WTC11 (cell line): ENCODE results near the gene ADD2. TPM values are rescaled to one million over a fixed set of nuclear protein-coding genes. Genes with fewer than 3 reads are reported as not detected.

Source experiments
- ATAC-seq: fragments of 200-7000 bp; cut with Tn5 transposase; 2 replicates; pipeline ENCODE4 v1.10.0; 2021; ENCODE audit warnings: mild to moderate bottlenecking, moderate library complexity
- CTCF ChIA-PET: fragments of 300-600 bp; sonication (Branson Sonifier 250); formaldehyde crosslinking; loops from one replicate; lab custom pipeline; 2021; ENCODE audit warnings: antibody characterized with exemption; lab: Charles Lee
- POLR2A ChIA-PET: fragments of 350-600 bp; sonication (Branson Sonifier 250); formaldehyde crosslinking; loops from one replicate; lab custom pipeline; 2021; ENCODE audit warnings: antibody characterized with exemption; lab: Charles Lee
- DNase-seq: peaks from one replicate; pipeline ENCODE4 v3.0.0; 2021; ENCODE audit warnings: low spot score
- H3K27ac Mint-ChIP-seq: 2 replicates; pipeline ENCODE4 v1.8.0; 2021; ENCODE audit warnings: mixed read lengths
- H3K27me3 Mint-ChIP-seq: 2 replicates; pipeline ENCODE4 v1.8.0; 2021; ENCODE audit warnings: low read depth, mild to moderate bottlenecking, moderate library complexity, mixed read lengths
- H3K36me3 Mint-ChIP-seq: 2 replicates; pipeline ENCODE4 v1.8.0; 2021; ENCODE audit warnings: mixed read lengths
- H3K4me1 Mint-ChIP-seq: 2 replicates; pipeline ENCODE4 v1.8.0; 2022; ENCODE audit warnings: mixed read lengths
- H3K4me3 Mint-ChIP-seq: 2 replicates; pipeline ENCODE4 v1.8.0; 2021; ENCODE audit warnings: mild to moderate bottlenecking, moderate library complexity, mixed read lengths
- H3K9me3 Mint-ChIP-seq: 2 replicates; pipeline ENCODE4 v1.8.0; 2021; ENCODE audit warnings: mixed read lengths
- GRHL2 ChIP-seq: fragments of 250-450 bp; sonication (Bioruptor Pico); IDR thresholded peaks from 2 replicates; pipeline ENCODE4 v1.8.0; 2022; ENCODE audit warnings: mild to moderate bottlenecking, moderate library complexity; ENCODE audit not compliant: insufficient replicate concordance, severe bottlenecking
- GTF2I ChIP-seq: fragments of 250-450 bp; sonication (Bioruptor Pico); conservative IDR thresholded peaks from 2 replicates; pipeline ENCODE4 v1.4.0; 2021; ENCODE audit warnings: mild to moderate bottlenecking
- JAZF1 ChIP-seq: fragments of 250-450 bp; sonication (Bioruptor Pico); IDR thresholded peaks from 2 replicates; pipeline ENCODE4 v1.9.0; 2021; ENCODE audit warnings: moderate library complexity, mild to moderate bottlenecking, inconsistent platforms
- OVOL2 ChIP-seq: fragments of 250-450 bp; sonication (Bioruptor Pico); IDR thresholded peaks from 2 replicates; pipeline ENCODE4 v1.9.0; 2021; ENCODE audit warnings: mild to moderate bottlenecking, borderline replicate concordance
- PRRX2 ChIP-seq: fragments of 250-450 bp; sonication (Bioruptor Pico); IDR thresholded peaks from 2 replicates; pipeline ENCODE4 v1.8.0; 2021; ENCODE audit warnings: mild to moderate bottlenecking
- SOX15 ChIP-seq: fragments of 250-450 bp; sonication (Bioruptor Pico); IDR thresholded peaks from 2 replicates; pipeline ENCODE4 v1.9.0; 2021; ENCODE audit warnings: mild to moderate bottlenecking
- TP53 ChIP-seq: sonication (generic); formaldehyde crosslinking; IDR thresholded peaks from 2 replicates; pipeline ENCODE4 v1.8.1; 2023; ENCODE audit warnings: mild to moderate bottlenecking, missing genetic modification reagents
- ZNF317 ChIP-seq: sonication (generic); formaldehyde crosslinking; IDR thresholded peaks from 2 replicates; pipeline ENCODE4 v1.8.1; 2023; ENCODE audit warnings: low read depth, mild to moderate bottlenecking, moderate library complexity, missing genetic modification reagents, borderline replicate concordance
- total RNA-seq: library from RNA; stranded (reverse); gene quantifications from 3 replicates; pipeline ENCODE4 v1.2.3, GENCODE V29; 2021
- TF ChIP-seq, protein P1 (sequence below): sonication (generic); formaldehyde crosslinking; IDR thresholded peaks from 2 replicates; pipeline ENCODE4 v1.8.1; 2022; ENCODE audit warnings: low read depth, mild to moderate bottlenecking, moderate library complexity, missing genetic modification reagents, borderline replicate concordance
- TF ChIP-seq, protein P2 (sequence below): fragments of 250-450 bp; sonication (Bioruptor Pico); IDR thresholded peaks from 2 replicates; pipeline ENCODE4 v2.1.2; 2022; ENCODE audit warnings: mild to moderate bottlenecking, moderate library complexity
- TF ChIP-seq, protein P3 (sequence below): fragments of 250-450 bp; sonication (Bioruptor Pico); IDR thresholded peaks from 2 replicates; pipeline ENCODE4 v1.9.0; 2021; ENCODE audit warnings: moderate library complexity, mild to moderate bottlenecking, inconsistent platforms, borderline replicate concordance
- TF ChIP-seq, protein P4 (sequence below): sonication (generic); formaldehyde crosslinking; conservative IDR thresholded peaks from 2 replicates; pipeline ENCODE4 v1.8.1; 2023; ENCODE audit warnings: mild to moderate bottlenecking, low read depth, missing genetic modification reagents, moderate library complexity
- TF ChIP-seq, protein P5 (sequence below): sonication (generic); formaldehyde crosslinking; IDR thresholded peaks from 2 replicates; pipeline ENCODE4 v1.8.1; 2023; ENCODE audit warnings: mild to moderate bottlenecking, missing genetic modification reagents
- TF ChIP-seq, protein P6 (sequence below): sonication (generic); formaldehyde crosslinking; IDR thresholded peaks from 2 replicates; pipeline ENCODE4 v1.8.1; 2022; ENCODE audit warnings: low read depth, missing genetic modification reagents, borderline replicate concordance
- TF ChIP-seq, protein P7 (sequence below): fragments of 200-600 bp; IDR thresholded peaks from 2 replicates; pipeline ENCODE4 v1.8.0; 2022; ENCODE audit warnings: antibody characterized with exemption
- TF ChIP-seq, protein P8 (sequence below): fragments of 250-450 bp; sonication (Bioruptor Pico); IDR thresholded peaks from 2 replicates; pipeline ENCODE4 v1.9.0; 2021; ENCODE audit warnings: mild to moderate bottlenecking, borderline replicate concordance

ADD2 gene
- total RNA-seq, 1 experiment from 2014 or later = 196 TPM

DNA sequence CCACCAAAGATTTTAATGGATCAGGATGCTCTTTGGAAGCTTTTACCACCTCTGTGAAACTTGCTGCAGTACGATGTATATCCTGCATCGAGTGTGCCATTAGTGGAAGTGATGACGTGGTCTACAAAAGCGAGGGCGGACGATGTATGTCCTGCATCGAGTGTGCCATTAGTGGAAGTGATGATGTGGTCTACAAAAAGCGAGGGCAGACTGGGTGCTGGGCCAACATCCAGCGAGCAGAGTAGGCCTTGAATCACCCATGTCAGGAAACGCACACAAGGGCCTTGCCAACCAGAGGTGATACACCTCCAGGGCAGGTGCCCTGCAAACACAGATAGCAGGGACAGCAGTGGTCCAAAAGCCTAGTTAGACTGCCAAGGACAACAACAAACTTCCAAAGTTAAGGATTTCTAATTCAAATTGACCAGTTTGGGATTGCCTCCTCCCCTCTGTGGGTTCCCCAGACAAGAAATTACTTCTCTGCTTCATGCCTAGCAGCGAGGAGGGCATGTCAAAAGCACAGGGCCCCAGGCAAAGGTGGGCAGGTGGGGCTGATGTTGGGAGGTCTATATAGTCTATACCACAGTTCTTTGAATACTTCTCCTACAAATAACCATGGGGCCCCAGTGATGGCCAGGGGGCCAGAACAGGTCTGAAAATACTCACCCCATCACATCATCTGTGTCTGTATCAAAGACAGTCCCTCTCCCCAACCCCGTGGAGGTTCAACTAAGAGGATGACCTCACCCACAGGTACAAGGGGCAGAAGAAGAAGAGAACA is 70.2 kb downstream of the ADD2 start (continued):
- TF ChIP-seq, protein P1, sequence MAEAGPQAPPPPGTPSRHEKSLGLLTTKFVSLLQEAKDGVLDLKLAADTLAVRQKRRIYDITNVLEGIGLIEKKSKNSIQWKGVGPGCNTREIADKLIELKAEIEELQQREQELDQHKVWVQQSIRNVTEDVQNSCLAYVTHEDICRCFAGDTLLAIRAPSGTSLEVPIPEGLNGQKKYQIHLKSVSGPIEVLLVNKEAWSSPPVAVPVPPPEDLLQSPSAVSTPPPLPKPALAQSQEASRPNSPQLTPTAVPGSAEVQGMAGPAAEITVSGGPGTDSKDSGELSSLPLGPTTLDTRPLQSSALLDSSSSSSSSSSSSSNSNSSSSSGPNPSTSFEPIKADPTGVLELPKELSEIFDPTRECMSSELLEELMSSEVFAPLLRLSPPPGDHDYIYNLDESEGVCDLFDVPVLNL (CRISPR knock-in tag) = no peak
- TF ChIP-seq PRRX2 = no peak

DNA sequence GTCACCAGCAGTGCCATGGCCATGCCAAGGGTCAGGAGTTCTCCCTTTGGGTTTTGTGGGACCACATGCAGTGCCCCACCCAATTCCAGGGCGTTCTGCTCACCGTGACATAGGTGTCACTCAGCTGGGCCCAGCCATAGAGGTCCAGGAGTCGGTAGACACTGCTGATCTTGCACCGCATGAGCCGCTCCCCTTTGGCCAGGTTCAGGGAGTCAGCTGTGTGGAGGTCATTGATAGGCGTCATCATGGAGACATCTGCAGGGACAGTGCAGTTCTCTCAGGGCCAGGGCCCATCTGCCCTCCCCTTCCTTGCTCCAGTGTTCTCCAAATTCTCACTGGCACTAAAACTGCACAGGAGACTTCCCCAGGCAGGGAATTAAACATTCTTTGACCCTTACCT is 71.9 kb downstream of the ADD2 start:
- Mint-ChIP-seq H3K9me3 (no peaks in the 10 kb centered on the region), H3K36me3 (peaks cover 55% of the 10 kb centered on the region), H3K27ac (no peak overlapping the region), H3K4me1 (no peaks in the 10 kb centered on the region), H3K4me3 (no peak overlapping the region), H3K27me3 (no peaks in the 10 kb centered on the region)
- TF ChIP-seq SOX15 (no peak), OVOL2 (no peak), ZNF317 (CRISPR knock-in tag) (no peak), JAZF1 (CRISPR knock-in tag) (no peak)
- TF ChIP-seq, protein P2, sequence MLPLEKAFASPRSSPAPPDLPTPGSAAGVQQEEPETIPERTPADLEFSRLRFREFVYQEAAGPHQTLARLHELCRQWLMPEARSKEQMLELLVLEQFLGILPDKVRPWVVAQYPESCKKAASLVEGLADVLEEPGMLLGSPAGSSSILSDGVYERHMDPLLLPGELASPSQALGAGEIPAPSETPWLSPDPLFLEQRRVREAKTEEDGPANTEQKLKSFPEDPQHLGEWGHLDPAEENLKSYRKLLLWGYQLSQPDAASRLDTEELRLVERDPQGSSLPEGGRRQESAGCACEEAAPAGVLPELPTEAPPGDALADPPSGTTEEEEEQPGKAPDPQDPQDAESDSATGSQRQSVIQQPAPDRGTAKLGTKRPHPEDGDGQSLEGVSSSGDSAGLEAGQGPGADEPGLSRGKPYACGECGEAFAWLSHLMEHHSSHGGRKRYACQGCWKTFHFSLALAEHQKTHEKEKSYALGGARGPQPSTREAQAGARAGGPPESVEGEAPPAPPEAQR (CRISPR knock-in tag) = no peak
- TF ChIP-seq, protein P3, sequence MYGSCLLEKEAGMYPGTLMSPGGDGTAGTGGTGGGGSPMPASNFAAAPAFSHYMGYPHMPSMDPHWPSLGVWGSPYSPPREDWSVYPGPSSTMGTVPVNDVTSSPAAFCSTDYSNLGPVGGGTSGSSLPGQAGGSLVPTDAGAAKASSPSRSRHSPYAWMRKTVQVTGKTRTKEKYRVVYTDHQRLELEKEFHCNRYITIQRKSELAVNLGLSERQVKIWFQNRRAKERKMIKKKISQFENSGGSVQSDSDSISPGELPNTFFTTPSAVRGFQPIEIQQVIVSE (CRISPR knock-in tag) = no peak
- TF ChIP-seq, protein P4, sequence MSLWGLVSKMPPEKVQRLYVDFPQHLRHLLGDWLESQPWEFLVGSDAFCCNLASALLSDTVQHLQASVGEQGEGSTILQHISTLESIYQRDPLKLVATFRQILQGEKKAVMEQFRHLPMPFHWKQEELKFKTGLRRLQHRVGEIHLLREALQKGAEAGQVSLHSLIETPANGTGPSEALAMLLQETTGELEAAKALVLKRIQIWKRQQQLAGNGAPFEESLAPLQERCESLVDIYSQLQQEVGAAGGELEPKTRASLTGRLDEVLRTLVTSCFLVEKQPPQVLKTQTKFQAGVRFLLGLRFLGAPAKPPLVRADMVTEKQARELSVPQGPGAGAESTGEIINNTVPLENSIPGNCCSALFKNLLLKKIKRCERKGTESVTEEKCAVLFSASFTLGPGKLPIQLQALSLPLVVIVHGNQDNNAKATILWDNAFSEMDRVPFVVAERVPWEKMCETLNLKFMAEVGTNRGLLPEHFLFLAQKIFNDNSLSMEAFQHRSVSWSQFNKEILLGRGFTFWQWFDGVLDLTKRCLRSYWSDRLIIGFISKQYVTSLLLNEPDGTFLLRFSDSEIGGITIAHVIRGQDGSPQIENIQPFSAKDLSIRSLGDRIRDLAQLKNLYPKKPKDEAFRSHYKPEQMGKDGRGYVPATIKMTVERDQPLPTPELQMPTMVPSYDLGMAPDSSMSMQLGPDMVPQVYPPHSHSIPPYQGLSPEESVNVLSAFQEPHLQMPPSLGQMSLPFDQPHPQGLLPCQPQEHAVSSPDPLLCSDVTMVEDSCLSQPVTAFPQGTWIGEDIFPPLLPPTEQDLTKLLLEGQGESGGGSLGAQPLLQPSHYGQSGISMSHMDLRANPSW (CRISPR knock-in tag) = no peak
- TF ChIP-seq, protein P5, sequence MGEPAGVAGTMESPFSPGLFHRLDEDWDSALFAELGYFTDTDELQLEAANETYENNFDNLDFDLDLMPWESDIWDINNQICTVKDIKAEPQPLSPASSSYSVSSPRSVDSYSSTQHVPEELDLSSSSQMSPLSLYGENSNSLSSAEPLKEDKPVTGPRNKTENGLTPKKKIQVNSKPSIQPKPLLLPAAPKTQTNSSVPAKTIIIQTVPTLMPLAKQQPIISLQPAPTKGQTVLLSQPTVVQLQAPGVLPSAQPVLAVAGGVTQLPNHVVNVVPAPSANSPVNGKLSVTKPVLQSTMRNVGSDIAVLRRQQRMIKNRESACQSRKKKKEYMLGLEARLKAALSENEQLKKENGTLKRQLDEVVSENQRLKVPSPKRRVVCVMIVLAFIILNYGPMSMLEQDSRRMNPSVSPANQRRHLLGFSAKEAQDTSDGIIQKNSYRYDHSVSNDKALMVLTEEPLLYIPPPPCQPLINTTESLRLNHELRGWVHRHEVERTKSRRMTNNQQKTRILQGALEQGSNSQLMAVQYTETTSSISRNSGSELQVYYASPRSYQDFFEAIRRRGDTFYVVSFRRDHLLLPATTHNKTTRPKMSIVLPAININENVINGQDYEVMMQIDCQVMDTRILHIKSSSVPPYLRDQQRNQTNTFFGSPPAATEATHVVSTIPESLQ = no peak
- DNase-seq (no peak), ATAC-seq (no peak)
- ChIA-PET CTCF (interaction anchor here (1.9 kb wide), 1 partner anchor 10 kb away, joined by 5 read pairs; no protein-coding TSS in a partner anchor), POLR2A (no interaction called here)

DNA sequence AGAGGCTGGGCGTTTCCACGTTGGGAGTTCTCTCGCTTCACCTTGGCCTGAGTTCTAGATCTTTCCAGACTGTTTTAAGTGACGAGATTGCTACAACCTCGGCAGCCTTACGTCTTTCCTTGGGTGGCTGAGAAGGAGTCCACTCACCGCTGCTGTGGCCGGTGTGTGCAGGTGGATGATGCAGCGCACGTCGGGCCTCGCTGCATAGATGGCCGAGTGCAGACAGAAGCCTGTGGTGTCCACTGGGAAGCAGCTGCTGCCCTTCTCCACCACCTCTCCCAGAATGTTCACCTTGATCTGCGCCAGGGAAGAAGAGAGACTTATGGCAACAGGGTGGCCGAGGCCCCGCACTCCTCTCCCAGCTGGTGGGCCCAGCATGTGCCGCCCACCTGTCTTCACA is 75.7 kb downstream of the ADD2 start:
- peaks cover 77% of the 10 kb centered on the region for H3K36me3 Mint-ChIP-seq
- POLR2A ChIA-PET = no interaction called here
- H3K27ac Mint-ChIP-seq = peak overlapping the region; percentile 60; the same call in 1 of the 2 replicates
- ATAC-seq = no peak
- no peaks in the 10 kb centered on the region for H3K27me3 Mint-ChIP-seq
- peaks cover 7% of the 10 kb centered on the region for H3K4me1 Mint-ChIP-seq
- no peak for DNase-seq
- CTCF ChIA-PET = no interaction called here
- no peak overlapping the region for H3K4me3 Mint-ChIP-seq
- H3K9me3 Mint-ChIP-seq = no peaks in the 10 kb centered on the region
- TF ChIP-seq, protein P6, sequence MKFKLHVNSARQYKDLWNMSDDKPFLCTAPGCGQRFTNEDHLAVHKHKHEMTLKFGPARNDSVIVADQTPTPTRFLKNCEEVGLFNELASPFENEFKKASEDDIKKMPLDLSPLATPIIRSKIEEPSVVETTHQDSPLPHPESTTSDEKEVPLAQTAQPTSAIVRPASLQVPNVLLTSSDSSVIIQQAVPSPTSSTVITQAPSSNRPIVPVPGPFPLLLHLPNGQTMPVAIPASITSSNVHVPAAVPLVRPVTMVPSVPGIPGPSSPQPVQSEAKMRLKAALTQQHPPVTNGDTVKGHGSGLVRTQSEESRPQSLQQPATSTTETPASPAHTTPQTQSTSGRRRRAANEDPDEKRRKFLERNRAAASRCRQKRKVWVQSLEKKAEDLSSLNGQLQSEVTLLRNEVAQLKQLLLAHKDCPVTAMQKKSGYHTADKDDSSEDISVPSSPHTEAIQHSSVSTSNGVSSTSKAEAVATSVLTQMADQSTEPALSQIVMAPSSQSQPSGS (CRISPR knock-in tag) = no peak
- TF ChIP-seq GRHL2 (CRISPR knock-in tag) (no peak), GTF2I (CRISPR knock-in tag) (no peak), TP53 (CRISPR knock-in tag) (no peak), PRRX2 (no peak)
- TF ChIP-seq, protein P7, sequence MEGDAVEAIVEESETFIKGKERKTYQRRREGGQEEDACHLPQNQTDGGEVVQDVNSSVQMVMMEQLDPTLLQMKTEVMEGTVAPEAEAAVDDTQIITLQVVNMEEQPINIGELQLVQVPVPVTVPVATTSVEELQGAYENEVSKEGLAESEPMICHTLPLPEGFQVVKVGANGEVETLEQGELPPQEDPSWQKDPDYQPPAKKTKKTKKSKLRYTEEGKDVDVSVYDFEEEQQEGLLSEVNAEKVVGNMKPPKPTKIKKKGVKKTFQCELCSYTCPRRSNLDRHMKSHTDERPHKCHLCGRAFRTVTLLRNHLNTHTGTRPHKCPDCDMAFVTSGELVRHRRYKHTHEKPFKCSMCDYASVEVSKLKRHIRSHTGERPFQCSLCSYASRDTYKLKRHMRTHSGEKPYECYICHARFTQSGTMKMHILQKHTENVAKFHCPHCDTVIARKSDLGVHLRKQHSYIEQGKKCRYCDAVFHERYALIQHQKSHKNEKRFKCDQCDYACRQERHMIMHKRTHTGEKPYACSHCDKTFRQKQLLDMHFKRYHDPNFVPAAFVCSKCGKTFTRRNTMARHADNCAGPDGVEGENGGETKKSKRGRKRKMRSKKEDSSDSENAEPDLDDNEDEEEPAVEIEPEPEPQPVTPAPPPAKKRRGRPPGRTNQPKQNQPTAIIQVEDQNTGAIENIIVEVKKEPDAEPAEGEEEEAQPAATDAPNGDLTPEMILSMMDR = no peak
- TF ChIP-seq, protein P8, sequence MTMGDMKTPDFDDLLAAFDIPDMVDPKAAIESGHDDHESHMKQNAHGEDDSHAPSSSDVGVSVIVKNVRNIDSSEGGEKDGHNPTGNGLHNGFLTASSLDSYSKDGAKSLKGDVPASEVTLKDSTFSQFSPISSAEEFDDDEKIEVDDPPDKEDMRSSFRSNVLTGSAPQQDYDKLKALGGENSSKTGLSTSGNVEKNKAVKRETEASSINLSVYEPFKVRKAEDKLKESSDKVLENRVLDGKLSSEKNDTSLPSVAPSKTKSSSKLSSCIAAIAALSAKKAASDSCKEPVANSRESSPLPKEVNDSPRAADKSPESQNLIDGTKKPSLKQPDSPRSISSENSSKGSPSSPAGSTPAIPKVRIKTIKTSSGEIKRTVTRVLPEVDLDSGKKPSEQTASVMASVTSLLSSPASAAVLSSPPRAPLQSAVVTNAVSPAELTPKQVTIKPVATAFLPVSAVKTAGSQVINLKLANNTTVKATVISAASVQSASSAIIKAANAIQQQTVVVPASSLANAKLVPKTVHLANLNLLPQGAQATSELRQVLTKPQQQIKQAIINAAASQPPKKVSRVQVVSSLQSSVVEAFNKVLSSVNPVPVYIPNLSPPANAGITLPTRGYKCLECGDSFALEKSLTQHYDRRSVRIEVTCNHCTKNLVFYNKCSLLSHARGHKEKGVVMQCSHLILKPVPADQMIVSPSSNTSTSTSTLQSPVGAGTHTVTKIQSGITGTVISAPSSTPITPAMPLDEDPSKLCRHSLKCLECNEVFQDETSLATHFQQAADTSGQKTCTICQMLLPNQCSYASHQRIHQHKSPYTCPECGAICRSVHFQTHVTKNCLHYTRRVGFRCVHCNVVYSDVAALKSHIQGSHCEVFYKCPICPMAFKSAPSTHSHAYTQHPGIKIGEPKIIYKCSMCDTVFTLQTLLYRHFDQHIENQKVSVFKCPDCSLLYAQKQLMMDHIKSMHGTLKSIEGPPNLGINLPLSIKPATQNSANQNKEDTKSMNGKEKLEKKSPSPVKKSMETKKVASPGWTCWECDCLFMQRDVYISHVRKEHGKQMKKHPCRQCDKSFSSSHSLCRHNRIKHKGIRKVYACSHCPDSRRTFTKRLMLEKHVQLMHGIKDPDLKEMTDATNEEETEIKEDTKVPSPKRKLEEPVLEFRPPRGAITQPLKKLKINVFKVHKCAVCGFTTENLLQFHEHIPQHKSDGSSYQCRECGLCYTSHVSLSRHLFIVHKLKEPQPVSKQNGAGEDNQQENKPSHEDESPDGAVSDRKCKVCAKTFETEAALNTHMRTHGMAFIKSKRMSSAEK (CRISPR knock-in tag) = no peak
